ENCODE data around the gene RPL31. TPM values are rescaled to one million over a fixed set of nuclear protein-coding genes. Genes with fewer than 3 reads are reported as not detected.

Gene RPL31
- total and polyA plus RNA-seq, 5 experiments from 2014 or later = 2,599 to 8,494 (median 7,517) TPM

DNA sequence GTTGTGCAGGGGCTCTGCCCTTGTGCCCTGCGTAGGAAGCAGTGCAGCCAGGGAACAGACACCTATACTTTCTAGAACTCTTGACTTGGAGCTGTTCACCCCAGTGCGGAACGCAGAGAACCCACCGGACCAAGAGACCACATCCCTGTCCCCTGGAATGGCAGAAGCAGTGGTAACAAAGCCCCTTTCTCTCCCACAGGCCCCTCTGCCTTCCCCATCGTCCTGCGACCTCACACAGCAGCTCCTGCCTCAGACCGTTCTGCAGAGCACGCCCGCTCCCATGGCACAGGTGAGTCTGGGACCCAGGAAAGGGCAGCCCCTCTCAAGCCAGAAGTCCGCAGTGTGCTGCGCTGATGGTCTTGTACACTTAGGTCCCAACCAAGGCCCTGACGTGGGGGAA, 24.6 kb upstream of the RPL31 start:
- POLR2A ChIA-PET = no interaction called here
- H3K4me3 Mint-ChIP-seq = no peak overlapping the region
- DNase-seq (no peak), ATAC-seq (no peak)
- H3K36me3 Mint-ChIP-seq = peaks cover 0 to 44% (median 0%) of the 10 kb centered on the region in 3 donors
- H3K27ac Mint-ChIP-seq = no peak overlapping the region
- peaks cover 0 to 6% (median under 1%) of the 10 kb centered on the region in 4 donors for H3K4me1 Mint-ChIP-seq
- H3K9me3 Mint-ChIP-seq = no peaks in the 10 kb centered on the region
- peaks cover 0 to 4% (median 0%) of the 10 kb centered on the region in 5 donors for H3K27me3 Mint-ChIP-seq

DNA sequence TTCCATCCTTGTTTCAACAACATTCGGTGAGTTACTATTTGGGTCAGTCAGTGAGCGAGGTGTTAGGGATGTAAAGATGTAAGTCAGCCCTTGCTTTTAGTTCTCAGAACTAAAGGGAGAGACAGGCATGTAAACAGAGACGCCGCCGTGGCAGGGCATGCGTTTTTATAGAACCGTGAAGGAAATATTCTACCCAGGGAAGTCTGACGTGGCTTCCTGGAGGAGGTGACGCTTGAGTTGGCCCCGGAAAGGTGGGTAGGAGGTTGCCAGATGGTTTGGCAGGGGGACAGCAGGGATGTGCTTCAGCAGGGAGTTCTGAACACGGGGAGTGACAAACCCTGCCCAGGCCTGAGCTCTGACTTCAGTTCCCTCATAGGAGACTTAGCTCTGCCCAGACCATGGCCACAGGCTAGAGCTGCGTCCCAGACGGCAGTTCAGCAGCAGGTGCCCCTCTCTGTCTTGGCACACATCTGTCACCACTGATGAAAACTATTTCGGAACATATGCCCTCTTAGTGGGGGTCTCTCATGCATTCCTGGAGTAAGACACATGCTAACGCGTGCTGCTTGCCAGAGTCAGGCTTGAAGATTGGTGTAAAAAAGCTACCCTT, 23.4 kb upstream of the RPL31 start:
- Mint-ChIP-seq H3K4me1 (peaks cover 0 to 6% (median under 1%) of the 10 kb centered on the region in 4 donors), H3K27me3 (no peaks in the 10 kb centered on the region), H3K9me3 (no peaks in the 10 kb centered on the region), H3K4me3 (no peak overlapping the region), H3K27ac (peak overlapping the region in 2 of 10 donors; percentile 60 to 69), H3K36me3 (peaks cover 0 to 39% (median 0%) of the 10 kb centered on the region in 3 donors)
- POLR2A ChIA-PET = interaction anchor here (0.5 kb wide), 1 partner anchor 376 kb away, joined by 6 read pairs; no protein-coding TSS in a partner anchor
- DNase-seq = no peak
- ATAC-seq = no peak

DNA sequence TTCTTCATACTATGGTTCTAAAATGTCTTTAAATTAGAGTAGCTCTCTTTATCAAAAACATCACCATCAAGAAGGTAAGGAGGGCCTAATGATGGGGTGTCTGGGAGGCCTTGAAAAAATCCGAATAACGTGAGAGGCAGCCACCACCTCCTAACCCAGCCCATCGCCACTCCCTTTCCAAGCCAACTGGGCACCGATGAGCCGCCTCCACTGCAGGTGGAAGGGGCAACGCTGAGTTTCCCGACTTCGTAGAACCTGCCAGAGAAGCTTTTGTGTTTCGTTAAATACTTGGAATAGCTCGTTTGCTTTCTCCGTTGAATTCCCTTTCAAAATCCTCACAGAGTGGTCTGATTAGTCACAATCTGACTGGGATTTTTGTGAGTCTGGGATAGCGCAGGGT, 22.0 kb upstream of the RPL31 start:
- Mint-ChIP-seq H3K27ac (no peak overlapping the region), H3K4me1 (peaks cover 0 to 6% (median 4%) of the 10 kb centered on the region in 4 donors), H3K9me3 (no peaks in the 10 kb centered on the region), H3K36me3 (peaks cover 0 to 29% (median 0%) of the 10 kb centered on the region in 3 donors), H3K4me3 (no peak overlapping the region), H3K27me3 (peaks cover 0 to 1% (median 0%) of the 10 kb centered on the region in 5 donors)
- no peak for DNase-seq
- POLR2A ChIA-PET = no interaction called here
- no peak for ATAC-seq

DNA sequence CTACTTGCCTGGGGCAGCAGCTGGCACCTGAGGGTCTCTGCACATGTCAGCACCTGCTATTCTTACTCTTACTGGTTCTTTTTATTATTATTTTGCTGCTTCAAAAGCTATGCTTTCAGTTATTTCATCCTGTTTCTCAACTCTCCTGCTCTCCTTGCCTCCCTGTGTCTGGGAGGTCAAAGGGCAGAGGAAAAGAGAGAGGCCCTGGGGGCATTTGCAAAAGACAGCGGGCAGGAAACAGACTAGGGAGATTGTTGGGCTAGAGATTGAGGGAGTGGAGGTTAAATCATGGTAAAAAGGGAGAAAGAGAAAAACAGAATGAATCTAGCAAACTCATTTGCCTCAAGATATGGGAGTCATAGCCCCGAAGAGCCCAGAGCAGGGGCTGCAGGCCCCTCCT, 21.1 kb upstream of the RPL31 start:
- ATAC-seq (no peak), DNase-seq (no peak)
- Mint-ChIP-seq H3K9me3 (no peaks in the 10 kb centered on the region), H3K36me3 (peaks cover 0 to 32% (median 0%) of the 10 kb centered on the region in 3 donors), H3K27ac (peak overlapping the region in 4 of 10 donors; percentile 50 to 64 (median 53)), H3K4me3 (no peak overlapping the region), H3K27me3 (peaks cover 0 to 1% (median 0%) of the 10 kb centered on the region in 5 donors), H3K4me1 (peaks cover 0 to 6% (median 5%) of the 10 kb centered on the region in 4 donors)
- POLR2A ChIA-PET = no interaction called here

DNA sequence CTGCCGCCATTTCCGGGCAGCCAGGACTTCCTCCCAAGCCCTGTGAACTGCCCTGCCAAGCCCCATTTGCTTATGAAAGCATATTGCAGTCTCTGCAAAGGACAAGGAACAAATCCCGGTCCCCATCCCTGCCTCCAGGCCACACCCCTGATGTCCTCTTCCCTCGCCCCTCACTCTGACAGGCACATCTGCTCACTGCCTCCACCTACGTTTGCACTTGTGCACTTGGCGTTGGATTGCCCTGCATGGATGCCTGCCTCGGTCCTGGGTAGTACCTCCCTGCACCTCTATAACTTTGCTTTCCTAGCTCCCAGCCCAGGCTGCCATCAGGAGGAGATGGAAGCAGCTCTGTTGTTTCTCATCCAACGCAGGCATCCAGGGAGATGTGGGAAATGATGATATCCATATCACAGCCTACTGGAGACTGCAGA, 19.6 kb upstream of the RPL31 start:
- no peak overlapping the region for H3K4me3 Mint-ChIP-seq

DNA sequence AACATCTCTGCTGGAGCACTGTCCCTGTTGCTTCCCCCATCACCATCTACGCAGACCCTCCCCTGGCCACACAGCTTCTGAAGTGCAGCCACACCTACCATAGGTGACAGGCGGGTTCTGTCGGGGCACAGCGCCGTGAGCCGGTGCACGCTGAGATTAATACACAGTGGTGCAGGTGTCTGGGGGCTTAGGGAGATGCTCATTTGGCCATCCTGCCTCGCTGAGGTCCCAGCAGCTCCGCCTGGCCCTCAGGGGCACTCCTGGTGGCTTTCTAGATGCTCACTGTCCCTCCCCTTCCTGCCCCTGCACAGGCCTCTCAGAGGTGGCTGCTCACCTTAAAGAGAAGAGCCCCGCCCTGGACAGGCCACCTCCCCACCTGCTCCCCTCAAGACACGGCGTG, 18.9 kb upstream of the RPL31 start:
- no peak for DNase-seq
- Mint-ChIP-seq H3K27ac (no peak overlapping the region), H3K4me3 (no peak overlapping the region), H3K36me3 (peaks cover 0 to 25% (median 0%) of the 10 kb centered on the region in 3 donors), H3K27me3 (peaks cover 0 to 1% (median 0%) of the 10 kb centered on the region in 5 donors), H3K9me3 (no peaks in the 10 kb centered on the region), H3K4me1 (peaks cover 0 to 6% (median 2%) of the 10 kb centered on the region in 4 donors)
- ATAC-seq = no peak
- POLR2A ChIA-PET = interaction anchor here (0.7 kb wide), 1 partner anchor 50 kb away, joined by 3 read pairs; no protein-coding TSS in a partner anchor

More for the DNA sequence above, 19.6 kb upstream of the RPL31 start:
- Mint-ChIP-seq H3K4me1 (peaks cover 0 to 6% (median 2%) of the 10 kb centered on the region in 4 donors), H3K27me3 (peaks cover 0 to 1% (median 0%) of the 10 kb centered on the region in 5 donors), H3K36me3 (peaks cover 0 to 29% (median 0%) of the 10 kb centered on the region in 3 donors), H3K9me3 (no peaks in the 10 kb centered on the region), H3K27ac (peak overlapping the region in 1 of 10 donors; percentile 41)
- DNase-seq (no peak), ATAC-seq (no peak)
- POLR2A ChIA-PET = no interaction called here

DNA sequence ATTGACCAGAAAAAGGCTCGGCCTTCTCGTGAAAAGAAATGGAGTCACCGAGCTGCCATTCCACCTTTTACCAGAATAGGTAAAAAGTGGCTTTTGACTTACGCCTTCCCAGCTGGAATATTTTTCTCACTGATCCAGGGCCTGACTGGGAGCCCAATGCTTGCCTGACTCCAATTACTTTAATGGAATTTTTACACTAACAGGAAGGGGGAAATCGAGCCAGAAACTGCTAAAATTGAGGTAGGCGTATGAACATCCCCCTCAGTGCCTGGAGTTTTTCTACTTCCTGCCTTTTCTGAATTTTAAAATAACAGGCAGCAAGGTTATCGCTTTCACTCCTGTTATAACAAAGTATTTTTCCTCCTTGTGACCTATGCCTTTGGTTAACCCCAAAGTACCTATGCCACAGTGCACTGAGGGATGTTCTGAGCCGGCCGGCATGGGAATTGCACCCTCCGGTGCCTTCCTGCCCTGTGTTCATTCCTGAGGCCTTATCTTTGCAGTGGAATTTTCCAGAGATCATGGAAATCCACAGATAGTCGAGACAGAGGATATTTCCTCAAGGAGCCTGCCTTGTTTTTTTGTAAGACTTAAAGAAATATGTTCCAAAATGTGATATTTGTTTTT, 18.3 kb upstream of the RPL31 start:
- Mint-ChIP-seq H3K27ac (peak overlapping the region in 2 of 10 donors; percentile 9 to 27), H3K4me1 (peaks cover 0 to 6% (median 2%) of the 10 kb centered on the region in 4 donors), H3K4me3 (no peak overlapping the region), H3K9me3 (no peaks in the 10 kb centered on the region), H3K27me3 (peaks cover 0 to 1% (median 0%) of the 10 kb centered on the region in 5 donors), H3K36me3 (peaks cover 0 to 23% (median 0%) of the 10 kb centered on the region in 3 donors)
- DNase-seq = no peak
- no peak for ATAC-seq
- POLR2A ChIA-PET = interaction anchor here (0.7 kb wide), 1 partner anchor 421 kb away, joined by 3 read pairs; the partner anchor contains the start of gene PDCL3

DNA sequence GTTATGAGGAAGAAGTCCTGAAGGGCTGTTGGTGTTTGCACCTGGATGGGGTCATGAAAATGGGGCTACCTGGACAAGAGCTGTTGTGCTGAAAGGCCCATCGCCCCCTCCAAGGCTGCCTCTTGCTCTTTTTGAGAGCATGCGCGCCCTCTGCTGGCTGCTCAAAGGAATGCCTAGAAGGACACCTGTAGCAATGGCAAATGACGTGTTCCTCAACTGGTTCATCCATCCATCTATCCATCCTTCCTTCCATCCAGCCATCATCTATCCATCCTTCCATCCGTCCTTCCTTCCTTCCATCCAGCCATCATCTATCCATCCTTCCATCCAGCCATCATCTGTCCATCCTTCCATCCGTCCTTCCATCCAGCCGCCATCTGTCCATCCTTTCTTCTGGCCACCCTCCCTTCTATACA, 17.2 kb upstream of the RPL31 start:
- POLR2A ChIA-PET = interaction anchor here (0.6 kb wide), 2 partner anchors 380 to 405 kb away, joined by 3 to 4 read pairs; no protein-coding TSS in a partner anchor
- no peak overlapping the region for H3K27ac Mint-ChIP-seq

DNA sequence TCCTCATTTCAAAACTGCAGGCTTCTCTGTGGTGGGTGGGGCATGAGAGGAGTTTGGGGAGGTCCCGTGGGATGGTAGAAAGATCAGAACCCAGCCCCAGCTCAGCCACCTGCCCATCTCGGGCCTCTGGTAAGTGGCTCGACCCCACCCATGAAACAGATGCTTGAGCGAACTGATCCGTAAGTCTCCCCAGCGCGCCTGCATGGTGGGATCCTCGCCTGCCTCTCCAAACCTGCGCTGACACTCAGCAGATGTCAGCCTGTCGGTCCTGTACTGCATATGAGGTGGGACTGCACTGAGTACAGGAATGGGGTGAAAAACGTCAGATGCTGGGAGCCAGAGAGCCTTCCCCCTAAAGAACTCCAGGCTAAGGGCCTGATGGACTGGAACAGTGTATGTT, 15.9 kb upstream of the RPL31 start:
- Mint-ChIP-seq H3K36me3 (peaks cover 0 to 20% (median 0%) of the 10 kb centered on the region in 3 donors), H3K27me3 (peaks cover 0 to 1% (median 0%) of the 10 kb centered on the region in 5 donors), H3K4me1 (peaks cover 0 to 7% (median 3%) of the 10 kb centered on the region in 4 donors), H3K9me3 (no peaks in the 10 kb centered on the region), H3K27ac (no peak overlapping the region), H3K4me3 (no peak overlapping the region)
- POLR2A ChIA-PET = interaction anchor here (1.0 to 1.2 kb wide), 2 partner anchors 16 to 376 kb away, joined by 3 read pairs; partner anchors contain the start of gene RPL31
- ATAC-seq (no peak), DNase-seq (no peak)

More for the DNA sequence above, 17.2 kb upstream of the RPL31 start:
- Mint-ChIP-seq H3K4me3 (no peak overlapping the region), H3K27me3 (peaks cover 0 to 1% (median 0%) of the 10 kb centered on the region in 5 donors), H3K9me3 (no peaks in the 10 kb centered on the region), H3K4me1 (peaks cover 0 to 7% (median 3%) of the 10 kb centered on the region in 4 donors), H3K36me3 (peaks cover 0 to 20% (median 0%) of the 10 kb centered on the region in 3 donors)
- DNase-seq (peak; percentile 64 to 89 (median 76)), ATAC-seq (peak; percentile 79 to 91)

DNA sequence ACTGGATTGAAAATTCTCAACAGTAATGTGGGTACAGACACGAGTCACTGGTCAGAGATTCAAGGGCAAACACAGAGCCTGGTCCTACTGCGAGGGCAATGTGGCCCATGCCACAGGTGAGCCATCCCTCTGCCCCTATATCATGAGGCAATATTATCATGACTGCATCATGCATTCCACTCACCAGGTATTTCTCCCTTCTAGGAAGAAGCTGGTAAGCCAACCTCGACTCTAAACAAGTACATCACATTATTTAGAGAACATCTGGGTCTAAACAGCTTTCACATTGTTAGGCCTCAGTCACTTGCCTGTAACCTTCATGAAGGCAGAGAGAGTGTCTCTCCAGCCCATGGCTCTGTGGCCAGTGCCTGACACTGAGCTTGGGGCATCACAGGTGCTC, 14.6 kb upstream of the RPL31 start:
- H3K27ac Mint-ChIP-seq = no peak overlapping the region
- ATAC-seq (no peak), DNase-seq (no peak)
- H3K36me3 Mint-ChIP-seq = peaks cover 0 to 16% (median 0%) of the 10 kb centered on the region in 3 donors
- peaks cover 2 to 10% (median 5%) of the 10 kb centered on the region in 4 donors for H3K4me1 Mint-ChIP-seq
- POLR2A ChIA-PET = interaction anchor here (1.7 kb wide), 1 partner anchor 15 kb away, joined by 4 read pairs; the partner anchor contains the start of gene RPL31
- H3K27me3 Mint-ChIP-seq = peaks cover 0 to 1% (median 0%) of the 10 kb centered on the region in 5 donors
- H3K9me3 Mint-ChIP-seq = no peaks in the 10 kb centered on the region
- no peak overlapping the region for H3K4me3 Mint-ChIP-seq

DNA sequence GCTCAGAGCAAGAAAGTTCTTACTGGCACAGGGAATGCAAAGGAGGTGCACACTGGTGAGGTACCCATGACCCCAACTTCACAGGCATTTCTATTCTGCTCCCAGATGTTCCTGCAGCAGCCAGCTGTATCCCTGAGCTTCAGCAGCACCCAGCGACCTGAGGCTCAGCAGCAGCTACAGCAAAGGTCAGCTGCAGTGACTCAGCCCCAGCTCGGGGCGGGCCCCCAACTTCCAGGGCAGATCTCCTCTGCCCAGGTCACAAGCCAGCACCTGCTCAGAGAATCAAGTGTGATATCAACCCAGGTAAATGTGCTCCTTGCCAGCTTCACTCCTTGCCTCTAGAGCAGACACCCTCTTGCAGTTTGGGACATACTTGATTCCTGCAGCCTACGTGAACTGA, 14.1 kb upstream of the RPL31 start:
- DNase-seq = no peak
- Mint-ChIP-seq H3K9me3 (no peaks in the 10 kb centered on the region), H3K4me1 (peaks cover 2 to 13% (median 6%) of the 10 kb centered on the region in 4 donors), H3K27ac (no peak overlapping the region), H3K36me3 (peaks cover 0 to 14% (median 0%) of the 10 kb centered on the region in 3 donors), H3K27me3 (peaks cover 0 to 1% (median 0%) of the 10 kb centered on the region in 5 donors), H3K4me3 (no peak overlapping the region)
- ATAC-seq = no peak
- POLR2A ChIA-PET = interaction anchor here (1.7 kb wide), 1 partner anchor 14 kb away, joined by 4 read pairs; the partner anchor contains the start of gene RPL31

DNA sequence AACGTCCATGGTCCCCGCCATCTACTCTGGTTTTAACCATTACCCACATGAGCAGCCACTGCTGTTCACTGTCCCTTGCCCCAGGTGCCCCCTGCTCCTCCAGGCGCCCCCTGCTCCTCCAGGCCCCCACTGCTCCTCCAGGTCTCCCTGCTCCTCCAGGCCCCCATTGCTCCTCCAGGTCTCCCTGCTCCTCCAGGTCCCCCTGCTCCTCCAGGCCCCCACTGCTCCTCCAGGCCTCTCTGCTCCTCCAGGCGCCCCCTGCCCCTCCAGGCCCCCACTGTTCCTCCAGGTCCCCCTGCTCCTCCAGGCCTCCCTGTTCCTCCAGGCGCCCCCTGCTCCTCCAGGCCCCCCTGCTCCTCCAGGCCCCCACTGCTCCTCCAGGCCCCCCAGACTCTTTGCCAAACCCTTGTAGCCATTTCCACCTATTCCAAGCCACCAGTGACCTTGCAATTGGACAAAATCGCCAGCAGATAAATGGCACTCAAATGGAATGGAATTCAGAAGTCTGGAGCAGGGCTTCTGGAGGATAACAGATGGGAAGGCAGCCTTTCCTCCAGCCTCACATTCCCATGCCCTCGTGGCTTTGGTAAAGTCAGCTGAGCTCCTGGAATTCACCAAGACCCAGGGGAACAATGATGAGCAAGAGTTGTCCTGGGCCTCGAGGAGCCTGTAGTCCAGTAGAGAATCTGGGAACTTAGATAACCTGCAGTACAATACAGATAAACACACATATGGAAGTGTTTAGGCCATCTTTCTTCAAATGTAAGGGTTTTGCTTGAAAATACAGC, 13.3 kb upstream of the RPL31 start:
- H3K4me3 Mint-ChIP-seq = no peak overlapping the region
- no peak overlapping the region for H3K27ac Mint-ChIP-seq
- peaks cover 2 to 13% (median 6%) of the 10 kb centered on the region in 4 donors for H3K4me1 Mint-ChIP-seq
- no peak for ATAC-seq
- DNase-seq = no peak
- H3K27me3 Mint-ChIP-seq = peaks cover 0 to 1% (median 0%) of the 10 kb centered on the region in 5 donors
- H3K36me3 Mint-ChIP-seq = peaks cover 0 to 14% (median 0%) of the 10 kb centered on the region in 3 donors
- no peaks in the 10 kb centered on the region for H3K9me3 Mint-ChIP-seq
- POLR2A ChIA-PET = interaction anchor here (1.7 kb wide), 1 partner anchor 13 kb away, joined by 4 read pairs; the partner anchor contains the start of gene RPL31

Data from naive thymus-derived CD8-positive, alpha-beta T cell (primary cell).